GM21528 (cell line): ENCODE measurements around the gene THRB.
"Not testable (repeated sequence)": the region's sequence is repeated elsewhere in the genome, so short reads cannot be mapped to it uniquely, and the experiment has no call there.

Experiments
- ATAC-seq: cut with Tn5 transposase; IDR thresholded peaks from one replicate; pipeline ENCODE4 v1.9.1; 2021; ENCODE audit warnings: mild to moderate bottlenecking, moderate library complexity; ENCODE audit not compliant: unreplicated experiment, low FRiP score

The THRB gene

GRCh38 chr3:24451461-24452099 lies 43.1 kb downstream of the THRB start:
- ATAC-seq: no peak

GRCh38 chr3:24450160-24450907 lies 44.3 kb downstream of the THRB start:
- ATAC-seq: no peak

- ATAC-seq: no peak
These were observed 46.8 kb downstream of the THRB start for GRCh38 chr3:24447836-24448235.

GRCh38 chr3:24446032-24446431 lies 48.6 kb downstream of the THRB start:
- ATAC-seq: no peak

GRCh38 chr3:24443476-24443875 lies 51.2 kb downstream of the THRB start:
- ATAC-seq: no peak

- ATAC-seq: no peak
These were observed 53.7 kb downstream of the THRB start for GRCh38 chr3:24440760-24441464.

- no peak for ATAC-seq
These were observed 55.6 kb downstream of the THRB start for GRCh38 chr3:24439021-24439420.

GRCh38 chr3:24437326-24437725 lies 57.3 kb downstream of the THRB start:
- ATAC-seq: no peak

- ATAC-seq: no peak
These were observed 59.1 kb downstream of the THRB start for GRCh38 chr3:24435584-24435983.

- no peak for ATAC-seq
These were observed 60.0 kb downstream of the THRB start for GRCh38 chr3:24434651-24435050.

GRCh38 chr3:24433838-24434591 lies 60.6 kb downstream of the THRB start:
- ATAC-seq: no peak

- no peak for ATAC-seq
These were observed 61.7 kb downstream of the THRB start for GRCh38 chr3:24432989-24433388.

GRCh38 chr3:24428481-24428880 lies 66.2 kb downstream of the THRB start:
- no peak for ATAC-seq

GRCh38 chr3:24426896-24427295 lies 67.8 kb downstream of the THRB start:
- ATAC-seq: no peak

GRCh38 chr3:24420829-24421228 lies 73.8 kb downstream of the THRB start:
- not testable (repeated sequence) for ATAC-seq

GRCh38 chr3:24420224-24420623 lies 74.4 kb downstream of the THRB start:
- ATAC-seq: no peak

- no peak for ATAC-seq
These were observed 75.4 kb downstream of the THRB start for GRCh38 chr3:24419067-24419791.

GRCh38 chr3:24417730-24418129 lies 76.9 kb downstream of the THRB start:
- no peak for ATAC-seq

GRCh38 chr3:24416224-24416623 lies 78.4 kb downstream of the THRB start:
- no peak for ATAC-seq

- no peak for ATAC-seq
These were observed 78.8 kb downstream of the THRB start for GRCh38 chr3:24415824-24416223.
